ENCODE measurements around the gene HINT3. TPM values are rescaled to one million over a fixed set of nuclear protein-coding genes. Genes with fewer than 3 reads are reported as not detected.
A peak's percentile ranks its signal among the peaks of the same experiment; 100 is the strongest.
"Not testable (repeated sequence)": the region's sequence is repeated elsewhere in the genome, so short reads cannot be mapped to it uniquely, and the experiment has no call there.

Gene HINT3
- total RNA-seq, 4 donors from 2014 or later, result 20.9 to 42.6 (median 28.9) TPM

GRCh38 chr6:125947615-125948014 is 9.0 kb upstream of the HINT3 start:
- 27 to 28% methylated on average over 2 of the region's 2 CpGs for WGBS, 2 donors
- TF ChIP-seq CTCF (IDR thresholded peaks at IDR 0.05) (no peak), POLR2A (IDR thresholded peaks at IDR 0.05) (no peak)
- peak in 1 of 2 donors; percentile 46 for DNase-seq (ENCODE audit: low spot score in 2 of 2)
- no peak overlapping the region for H3K4me3 ChIP-seq (ENCODE audit: low read depth, poor library complexity, severe bottlenecking)
- intact Hi-C loops (cut with DNase I; ENCODE audit: low total_unique reads), result no loop called here

GRCh38 chr6:125948455-125948854 is 8.1 kb upstream of the HINT3 start:
- no peak overlapping the region for H3K4me3 ChIP-seq (ENCODE audit: low read depth, poor library complexity, severe bottlenecking)
- 88 to 94% methylated on average over 3 of the region's 3 CpGs for WGBS, 2 donors
- DNase-seq (ENCODE audit: low spot score in 2 of 2), result no peak
- TF ChIP-seq POLR2A (IDR thresholded peaks at IDR 0.05) (no peak), CTCF (IDR thresholded peaks at IDR 0.05) (no peak)
- intact Hi-C loops (cut with DNase I; ENCODE audit: low total_unique reads), result no loop called here

DNA sequence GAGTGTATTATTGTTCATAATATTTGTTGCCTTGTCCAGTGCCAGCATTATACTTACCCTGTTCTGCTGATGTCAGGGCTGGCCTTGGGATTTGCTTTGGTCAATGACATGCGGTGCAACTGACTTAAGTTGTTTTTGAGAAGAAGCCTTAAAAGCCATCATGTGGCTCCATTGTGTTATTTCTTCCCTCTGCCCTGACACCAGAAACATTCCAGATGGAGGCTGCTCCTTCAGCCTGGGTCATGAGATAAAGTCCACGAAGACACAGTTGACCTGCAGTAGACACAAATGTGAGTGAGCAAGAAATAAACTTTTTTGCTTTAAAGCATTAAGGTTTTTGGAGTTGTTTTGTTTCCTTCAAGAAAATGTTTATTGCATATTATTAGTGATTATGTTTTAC is 7.5 kb upstream of the HINT3 start:
- intact Hi-C loops (cut with DNase I; ENCODE audit: low total_unique reads), result no loop called here
- WGBS, 2 donors, result 89 to 95% methylated on average over 2 of the region's 2 CpGs
- no peak for TF ChIP-seq POLR2A (IDR thresholded peaks at IDR 0.05)
- no peak for TF ChIP-seq CTCF (IDR thresholded peaks at IDR 0.05)
- no peak overlapping the region for H3K4me3 ChIP-seq (ENCODE audit: low read depth, poor library complexity, severe bottlenecking)
- no peak for DNase-seq (ENCODE audit: low spot score in 2 of 2)

DNA sequence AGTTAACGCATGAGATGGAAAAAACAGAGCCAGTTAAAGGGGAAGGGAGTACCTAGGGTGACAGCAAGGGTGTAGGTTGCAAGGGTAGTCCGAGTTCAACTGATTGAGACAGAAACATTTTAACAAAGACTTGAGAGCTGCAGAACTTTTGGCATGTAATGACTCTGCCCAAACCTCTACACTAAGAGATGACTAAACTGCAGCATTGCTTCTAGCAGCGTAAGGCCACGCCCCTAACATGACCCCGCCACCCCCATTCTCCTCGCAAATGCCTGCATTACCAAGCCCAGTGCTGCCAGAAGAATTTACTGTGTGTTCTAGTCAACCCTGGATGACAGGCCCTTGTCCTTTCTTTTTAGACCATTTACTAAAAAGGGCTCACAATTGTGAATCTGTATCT is 6.3 kb upstream of the HINT3 start:
- intact Hi-C loops (cut with DNase I; ENCODE audit: low total_unique reads), result loop anchor here (5.0 kb wide), 1 partner anchor 93 kb away; no protein-coding TSS in a partner anchor
- WGBS, 2 donors, result 55 to 60% methylated on average over 6 of the region's 6 CpGs
- no peak overlapping the region for H3K4me3 ChIP-seq (ENCODE audit: low read depth, poor library complexity, severe bottlenecking)
- no peak for TF ChIP-seq POLR2A (IDR thresholded peaks at IDR 0.05)
- TF ChIP-seq CTCF (IDR thresholded peaks at IDR 0.05), result no peak
- DNase-seq (ENCODE audit: low spot score in 2 of 2), result no peak

DNA sequence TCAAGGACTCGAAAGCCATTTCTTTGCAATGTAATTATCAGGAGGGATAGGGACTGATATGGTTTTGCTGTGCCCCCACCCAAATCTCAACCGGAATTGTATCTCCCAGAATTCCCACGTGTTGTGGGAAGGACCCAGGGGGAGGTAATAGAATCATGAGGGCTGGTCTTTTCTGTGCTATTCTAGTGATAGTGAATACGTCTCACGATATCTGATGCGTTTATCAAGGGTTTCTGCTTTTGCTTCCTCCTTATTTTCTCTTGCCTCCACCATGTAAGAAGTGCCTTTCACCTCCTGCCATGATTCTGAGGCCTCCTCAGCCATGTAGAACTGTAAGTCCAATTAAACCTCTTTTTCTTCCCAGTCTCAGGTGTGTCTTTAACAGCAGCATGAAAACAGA is 5.9 kb upstream of the HINT3 start:
- H3K4me3 ChIP-seq (ENCODE audit: low read depth, poor library complexity, severe bottlenecking); DNase-seq (ENCODE audit: low spot score in 2 of 2): not testable (repeated sequence)
- intact Hi-C loops (cut with DNase I; ENCODE audit: low total_unique reads), result loop anchor here (5.0 kb wide), 1 partner anchor 93 kb away; no protein-coding TSS in a partner anchor
- WGBS, 2 donors, result 83 to 87% methylated on average over 6 of the region's 6 CpGs

GRCh38 chr6:125951323-125951722 is 5.2 kb upstream of the HINT3 start:
- H3K4me3 ChIP-seq (ENCODE audit: low read depth, poor library complexity, severe bottlenecking), result no peak overlapping the region
- DNase-seq (ENCODE audit: low spot score in 2 of 2), result no peak
- WGBS, 2 donors, result 71 to 81% methylated on average over 1 of the region's 1 CpG
- intact Hi-C loops (cut with DNase I; ENCODE audit: low total_unique reads), result loop anchor here (5.0 kb wide), 1 partner anchor 94 kb away; no protein-coding TSS in a partner anchor
- TF ChIP-seq POLR2A (IDR thresholded peaks at IDR 0.05) (no peak), CTCF (IDR thresholded peaks at IDR 0.05) (no peak)
